ENCODE results near the gene CAMTA1. TPM values are rescaled to one million over a fixed set of nuclear protein-coding genes. Genes with fewer than 3 reads are reported as not detected.

CAMTA1 gene
- total RNA-seq, 1 experiment from 2014 or later = 85.2 TPM

DNA sequence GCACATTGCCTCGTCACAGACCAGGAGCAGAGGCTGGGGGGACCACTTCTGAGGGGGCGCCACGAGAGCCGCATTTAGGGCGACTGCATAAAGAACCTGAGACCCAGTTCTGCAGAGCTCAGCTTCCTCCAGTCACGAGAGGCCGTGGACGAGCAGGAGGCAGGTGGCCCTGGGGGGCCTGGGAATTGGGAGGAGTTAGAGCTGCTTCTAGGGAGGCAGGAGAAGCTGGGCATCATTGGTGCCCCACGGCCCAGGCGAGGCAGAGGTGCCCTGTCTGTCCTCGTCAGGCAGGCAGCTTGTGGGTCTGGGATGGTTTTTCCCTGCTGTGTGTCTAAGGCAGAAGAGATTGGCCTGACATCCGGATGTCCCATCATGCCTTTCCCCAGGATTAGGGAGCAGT is 389.3 kb downstream of the CAMTA1 start:
- ChIA-PET POLR2A (ENCODE audit: low non-redundant PET) (interaction anchor here (0.6 kb wide), 1 partner anchor 429 kb away, joined by 4 read pairs; no protein-coding TSS in a partner anchor), CTCF (no interaction called here)
- H3K4me1 ChIP-seq (ENCODE audit: insufficient read depth, low read length, poor library complexity, severe bottlenecking) = no peaks in the 10 kb centered on the region
- no peak overlapping the region for H3K27ac ChIP-seq (ENCODE audit: low read depth, low read length, poor library complexity, severe bottlenecking)
- no peak for DNase-seq (ENCODE audit: low spot score)
- TF ChIP-seq, protein P1, sequence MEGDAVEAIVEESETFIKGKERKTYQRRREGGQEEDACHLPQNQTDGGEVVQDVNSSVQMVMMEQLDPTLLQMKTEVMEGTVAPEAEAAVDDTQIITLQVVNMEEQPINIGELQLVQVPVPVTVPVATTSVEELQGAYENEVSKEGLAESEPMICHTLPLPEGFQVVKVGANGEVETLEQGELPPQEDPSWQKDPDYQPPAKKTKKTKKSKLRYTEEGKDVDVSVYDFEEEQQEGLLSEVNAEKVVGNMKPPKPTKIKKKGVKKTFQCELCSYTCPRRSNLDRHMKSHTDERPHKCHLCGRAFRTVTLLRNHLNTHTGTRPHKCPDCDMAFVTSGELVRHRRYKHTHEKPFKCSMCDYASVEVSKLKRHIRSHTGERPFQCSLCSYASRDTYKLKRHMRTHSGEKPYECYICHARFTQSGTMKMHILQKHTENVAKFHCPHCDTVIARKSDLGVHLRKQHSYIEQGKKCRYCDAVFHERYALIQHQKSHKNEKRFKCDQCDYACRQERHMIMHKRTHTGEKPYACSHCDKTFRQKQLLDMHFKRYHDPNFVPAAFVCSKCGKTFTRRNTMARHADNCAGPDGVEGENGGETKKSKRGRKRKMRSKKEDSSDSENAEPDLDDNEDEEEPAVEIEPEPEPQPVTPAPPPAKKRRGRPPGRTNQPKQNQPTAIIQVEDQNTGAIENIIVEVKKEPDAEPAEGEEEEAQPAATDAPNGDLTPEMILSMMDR (conservative IDR thresholded peaks at IDR 0.05; ENCODE audit: low read depth, low read length) = no peak
- no peak for TF ChIP-seq EZH2 (IDR thresholded peaks at IDR 0.05; ENCODE audit: borderline replicate concordance, low read depth, low read length, poor library complexity, severe bottlenecking)
- H3K9me3 ChIP-seq (ENCODE audit: low read depth, low read length, poor library complexity, severe bottlenecking) = no peaks in the 10 kb centered on the region
- H3K27me3 ChIP-seq (replicated peaks; ENCODE audit: insufficient read depth, low read depth, low read length, poor library complexity) = peaks cover 23% of the 10 kb centered on the region
- no peak overlapping the region for H3K4me3 ChIP-seq (ENCODE audit: low read depth, low read length, poor library complexity, severe bottlenecking)
- no peaks in the 10 kb centered on the region for H3K36me3 ChIP-seq (ENCODE audit: insufficient read depth, low read length, poor library complexity, severe bottlenecking)
- no TSS peak for BruUV-seq (replicated peaks)
- intact Hi-C loops (cut with micrococcal nuclease; ENCODE audit: unreplicated experiment) = loop anchor here (10.0 kb wide), 1 partner anchor 60 kb away; no protein-coding TSS in a partner anchor

DNA sequence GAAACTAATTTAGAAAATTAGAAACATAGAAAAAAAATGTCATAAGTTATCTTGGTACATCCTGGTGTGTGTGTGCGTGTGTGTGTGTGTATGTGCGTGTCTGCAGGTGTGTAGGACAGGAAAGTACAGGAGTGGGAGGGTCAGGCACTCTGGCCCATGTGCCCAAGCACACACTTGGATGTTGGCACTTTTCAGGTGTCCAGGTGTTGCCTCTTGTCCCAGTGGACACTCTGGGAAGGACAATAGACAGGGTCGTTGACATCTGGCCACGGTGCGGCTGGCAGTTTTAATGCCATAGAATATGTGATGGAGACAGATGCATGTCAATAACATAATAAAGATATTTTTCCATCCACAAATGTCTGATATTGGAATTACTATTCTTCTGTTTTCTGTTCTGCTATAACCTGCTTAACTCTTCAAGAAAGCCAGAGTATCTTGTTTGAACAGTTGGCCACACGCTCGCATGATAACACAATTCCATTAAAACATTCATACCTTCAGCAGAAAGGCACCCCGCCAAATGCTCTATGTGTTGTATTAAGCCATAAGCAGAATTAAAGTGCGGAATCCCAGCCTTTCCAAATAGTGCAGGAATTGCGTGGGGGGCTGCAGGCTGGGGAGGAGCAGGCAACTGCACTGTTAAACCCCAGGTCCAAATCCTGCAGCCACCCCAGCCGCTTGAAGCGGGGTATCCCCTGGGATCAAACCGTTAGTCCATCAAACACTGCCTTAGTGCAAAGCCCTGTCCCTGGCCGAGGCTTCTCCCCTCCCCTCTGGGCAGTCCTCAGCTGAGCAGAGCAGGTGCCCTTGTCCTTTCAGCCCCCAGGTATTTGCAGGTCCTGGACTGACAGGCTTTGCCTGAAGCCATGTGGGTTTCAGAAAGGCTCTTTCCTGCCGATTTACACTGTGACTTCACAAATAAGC is 390.0 kb downstream of the CAMTA1 start:
- POLR2A ChIA-PET (ENCODE audit: low non-redundant PET) = interaction anchor here (0.6 kb wide), 1 partner anchor 430 kb away, joined by 4 read pairs; no protein-coding TSS in a partner anchor
- BruUV-seq (replicated peaks) = no TSS peak

DNA sequence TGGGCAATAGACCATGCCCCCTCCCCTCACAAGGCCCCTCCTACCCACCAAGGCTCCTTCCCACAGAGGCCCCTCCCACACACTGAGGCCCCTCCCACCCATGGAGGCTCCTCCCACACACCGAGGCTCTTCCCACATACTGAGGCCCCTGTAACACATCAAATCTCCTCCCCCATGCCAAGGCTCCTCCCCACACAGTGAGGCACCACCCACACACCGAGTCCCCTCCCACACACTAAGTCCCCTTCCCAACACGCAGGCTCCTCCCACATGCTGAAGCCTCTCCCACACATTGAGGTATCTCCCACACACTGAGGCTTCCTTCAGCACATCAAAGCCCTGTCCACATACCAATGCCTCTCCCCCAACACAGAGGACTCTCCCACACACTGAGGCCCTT is 391.8 kb downstream of the CAMTA1 start:
- no peak for DNase-seq (ENCODE audit: low spot score)
- Histone ChIP-seq H3K4me1 (ENCODE audit: insufficient read depth, low read length, poor library complexity, severe bottlenecking) (no peaks in the 10 kb centered on the region), H3K27me3 (replicated peaks; ENCODE audit: insufficient read depth, low read depth, low read length, poor library complexity) (peaks cover 3% of the 10 kb centered on the region), H3K9me3 (ENCODE audit: low read depth, low read length, poor library complexity, severe bottlenecking) (no peaks in the 10 kb centered on the region), H3K27ac (ENCODE audit: low read depth, low read length, poor library complexity, severe bottlenecking) (no peak overlapping the region), H3K36me3 (ENCODE audit: insufficient read depth, low read length, poor library complexity, severe bottlenecking) (no peaks in the 10 kb centered on the region), H3K4me3 (ENCODE audit: low read depth, low read length, poor library complexity, severe bottlenecking) (no peak overlapping the region)
- POLR2A ChIA-PET (ENCODE audit: low non-redundant PET) = no interaction called here
- intact Hi-C loops (cut with micrococcal nuclease; ENCODE audit: unreplicated experiment) = loop anchor here (10.0 kb wide), 1 partner anchor 62 kb away; no protein-coding TSS in a partner anchor
- TF ChIP-seq, protein P1 (conservative IDR thresholded peaks at IDR 0.05; ENCODE audit: low read depth, low read length) = no peak
- no peak for TF ChIP-seq EZH2 (IDR thresholded peaks at IDR 0.05; ENCODE audit: borderline replicate concordance, low read depth, low read length, poor library complexity, severe bottlenecking)
- CTCF ChIA-PET = no interaction called here
- BruUV-seq (replicated peaks) = no TSS peak

More for the DNA sequence above, 390.0 kb downstream of the CAMTA1 start:
- H3K27me3 ChIP-seq (replicated peaks; ENCODE audit: insufficient read depth, low read depth, low read length, poor library complexity) = peaks cover 18% of the 10 kb centered on the region
- H3K9me3 ChIP-seq (ENCODE audit: low read depth, low read length, poor library complexity, severe bottlenecking) = no peaks in the 10 kb centered on the region
- H3K4me1 ChIP-seq (ENCODE audit: insufficient read depth, low read length, poor library complexity, severe bottlenecking) = no peaks in the 10 kb centered on the region
- DNase-seq (ENCODE audit: low spot score) = no peak
- no peak overlapping the region for H3K27ac ChIP-seq (ENCODE audit: low read depth, low read length, poor library complexity, severe bottlenecking)
- intact Hi-C loops (cut with micrococcal nuclease; ENCODE audit: unreplicated experiment) = loop anchor here (10.0 kb wide), 1 partner anchor 60 kb away; no protein-coding TSS in a partner anchor
- TF ChIP-seq EZH2 (IDR thresholded peaks at IDR 0.05; ENCODE audit: borderline replicate concordance, low read depth, low read length, poor library complexity, severe bottlenecking) = no peak
- TF ChIP-seq, protein P1 (conservative IDR thresholded peaks at IDR 0.05; ENCODE audit: low read depth, low read length) = no peak
- CTCF ChIA-PET = no interaction called here
- H3K36me3 ChIP-seq (ENCODE audit: insufficient read depth, low read length, poor library complexity, severe bottlenecking) = no peaks in the 10 kb centered on the region
- no peak overlapping the region for H3K4me3 ChIP-seq (ENCODE audit: low read depth, low read length, poor library complexity, severe bottlenecking)

Data from A673 (cell line).